Fibroblast of skin of left quadriceps (primary cell): ENCODE data around the gene RPS6KA5.
"Not testable (repeated sequence)": the region's sequence is repeated elsewhere in the genome, so short reads cannot be mapped to it uniquely, and the experiment has no call there.

Experiments used
- DNase-seq, 2 experiments: peaks; one replicate each; pipeline ENCODE4 v3.0.0-alpha.2; 2013; ENCODE audit warnings: low read depth in 2 of 2

The RPS6KA5 gene

GRCh38 chr14:91060351-91061055, at the start of gene RPS6KA5:
TSS of gene RPS6KA5 (minus strand) at chr14:91060641. CDS start at chr14:91060434, 207 bp downstream.
- peak; percentile 100 for DNase-seq

DNA sequence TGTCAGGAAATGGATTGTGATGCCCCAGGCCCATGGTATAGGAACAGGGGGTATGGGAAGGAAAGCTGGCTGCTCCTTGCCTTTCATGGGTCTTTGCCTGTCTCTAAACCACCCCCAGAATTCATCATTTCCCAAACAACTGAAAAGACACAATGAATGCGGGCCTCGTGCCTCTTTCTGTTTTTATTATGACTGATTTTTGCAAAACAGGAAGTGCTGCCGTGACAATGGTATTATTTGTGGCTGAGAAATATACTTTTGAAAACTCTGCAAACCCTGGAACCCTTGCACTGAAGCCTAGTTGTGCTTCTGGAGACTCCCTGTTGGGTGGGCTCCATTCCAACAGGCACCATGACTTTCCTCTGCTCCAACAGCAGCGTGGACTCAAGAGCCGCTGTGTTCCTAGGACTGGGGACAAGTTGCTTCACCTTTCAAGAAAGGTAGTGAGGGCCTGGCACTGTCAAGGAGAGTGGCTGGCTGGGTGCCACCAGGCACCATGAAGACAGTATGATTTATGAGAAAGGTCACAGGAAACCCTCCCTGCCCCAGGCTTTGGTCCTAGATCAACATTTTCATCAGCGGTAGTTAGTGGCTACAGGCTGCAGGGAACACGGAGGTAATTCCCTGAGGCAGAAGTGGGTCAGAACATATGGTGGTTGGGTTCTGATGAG, 48.6 kb upstream of the RPS6KA5 start:
- no peak for DNase-seq

GRCh38 chr14:91103116-91103515, 42.7 kb upstream of the RPS6KA5 start:
- no peak for DNase-seq

- no peak for DNase-seq
These were observed 39.7 kb upstream of the RPS6KA5 start for GRCh38 chr14:91100102-91100501.

GRCh38 chr14:91098591-91098990, 38.1 kb upstream of the RPS6KA5 start:
- DNase-seq: no peak

GRCh38 chr14:91097657-91098056, 37.2 kb upstream of the RPS6KA5 start:
- not testable (repeated sequence) for DNase-seq

DNA sequence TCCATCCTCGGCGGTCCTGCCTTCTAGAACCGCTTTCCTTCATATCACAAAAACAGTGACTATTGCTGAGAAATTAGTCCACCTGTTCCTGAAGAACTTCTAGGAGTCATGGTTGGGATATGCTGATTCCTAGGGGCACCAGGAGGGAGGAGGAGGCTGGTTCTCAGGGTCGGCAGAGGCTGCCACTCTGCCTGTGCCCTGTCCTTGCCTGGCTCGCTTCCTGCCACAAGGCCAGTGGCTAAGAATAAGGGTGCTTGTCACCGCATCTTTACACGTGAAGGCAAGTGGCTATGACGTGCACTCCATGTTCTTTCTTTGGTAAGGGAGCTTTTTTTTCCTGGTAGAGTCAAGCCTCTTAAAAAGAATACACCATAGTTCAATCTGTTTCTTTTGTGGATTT, 34.7 kb upstream of the RPS6KA5 start:
- no peak for DNase-seq

DNA sequence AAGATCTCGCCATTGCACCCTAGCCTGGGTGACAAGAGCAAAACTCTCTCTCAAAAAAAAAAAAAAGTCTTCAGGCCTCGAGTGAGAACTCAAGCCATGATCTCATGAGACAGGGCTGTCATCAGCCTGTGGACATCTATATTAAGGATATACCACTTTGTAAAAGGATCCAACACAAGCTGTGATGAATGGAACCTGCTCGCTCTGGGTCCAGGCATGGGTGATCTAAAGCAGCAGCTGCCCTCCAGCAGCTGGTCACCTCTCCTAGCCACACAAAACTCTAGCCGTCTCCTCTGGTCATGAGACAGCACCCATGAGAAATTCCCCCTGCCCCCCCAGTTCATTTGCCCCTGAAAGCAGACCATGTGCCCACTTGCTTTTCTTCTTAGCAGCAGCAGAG, 34.3 kb upstream of the RPS6KA5 start:
- DNase-seq: no peak

DNA sequence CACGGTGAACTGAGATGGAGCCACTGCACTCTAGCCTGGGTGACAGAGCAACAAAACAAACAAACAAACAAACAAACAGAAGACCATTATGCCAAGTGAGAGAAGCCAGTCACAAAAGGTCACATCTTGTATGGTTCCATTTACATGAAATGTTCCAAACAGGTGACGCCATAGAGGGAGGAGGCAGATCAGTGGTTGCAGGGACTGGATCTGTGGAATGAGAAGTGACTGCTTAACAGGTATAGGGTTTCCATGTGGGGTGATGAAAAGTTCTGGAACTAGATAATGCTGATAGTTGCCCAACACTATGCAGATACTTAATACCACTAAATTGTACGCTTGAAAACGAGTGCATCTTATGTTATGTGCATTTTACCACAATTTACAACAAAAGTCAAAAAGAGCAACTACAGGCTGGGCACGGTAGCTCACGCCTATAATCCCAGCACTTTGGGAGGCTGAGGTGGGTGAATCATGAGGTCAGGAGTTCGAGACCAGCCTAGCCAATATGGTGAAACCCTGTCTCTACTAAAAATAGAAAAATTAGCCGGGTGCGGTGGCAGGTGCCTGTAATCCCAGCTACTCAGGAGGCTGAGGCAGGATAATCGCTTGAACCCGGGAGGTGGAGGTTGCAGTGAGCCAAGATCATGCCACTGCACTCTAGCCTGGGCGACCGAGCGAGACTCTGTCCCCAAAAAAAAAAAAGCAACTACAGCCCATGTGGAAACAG, 33.5 kb upstream of the RPS6KA5 start:
- DNase-seq: not testable (repeated sequence)

GRCh38 chr14:91092073-91092472, 31.6 kb upstream of the RPS6KA5 start:
- DNase-seq: no peak

DNA sequence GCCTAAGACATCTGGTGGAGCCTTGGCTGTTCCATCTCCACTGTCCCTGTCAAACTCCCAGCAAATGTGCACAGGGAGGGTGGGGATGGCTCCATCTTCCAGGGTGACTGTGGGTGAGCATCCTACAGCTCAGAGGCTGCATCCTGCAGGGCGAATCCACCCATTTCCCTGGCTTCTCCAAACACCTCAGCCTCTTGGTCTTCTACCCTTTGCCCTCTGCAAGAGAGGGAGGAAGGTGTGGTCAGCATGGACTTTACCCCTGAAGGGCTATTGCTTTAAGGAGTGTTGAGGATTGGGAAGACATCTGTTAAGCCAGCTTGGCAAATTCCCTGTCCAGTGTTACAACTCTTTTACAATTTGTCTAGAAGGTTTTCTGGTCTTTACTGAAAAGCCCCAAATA, 30.3 kb upstream of the RPS6KA5 start:
- DNase-seq: no peak

DNA sequence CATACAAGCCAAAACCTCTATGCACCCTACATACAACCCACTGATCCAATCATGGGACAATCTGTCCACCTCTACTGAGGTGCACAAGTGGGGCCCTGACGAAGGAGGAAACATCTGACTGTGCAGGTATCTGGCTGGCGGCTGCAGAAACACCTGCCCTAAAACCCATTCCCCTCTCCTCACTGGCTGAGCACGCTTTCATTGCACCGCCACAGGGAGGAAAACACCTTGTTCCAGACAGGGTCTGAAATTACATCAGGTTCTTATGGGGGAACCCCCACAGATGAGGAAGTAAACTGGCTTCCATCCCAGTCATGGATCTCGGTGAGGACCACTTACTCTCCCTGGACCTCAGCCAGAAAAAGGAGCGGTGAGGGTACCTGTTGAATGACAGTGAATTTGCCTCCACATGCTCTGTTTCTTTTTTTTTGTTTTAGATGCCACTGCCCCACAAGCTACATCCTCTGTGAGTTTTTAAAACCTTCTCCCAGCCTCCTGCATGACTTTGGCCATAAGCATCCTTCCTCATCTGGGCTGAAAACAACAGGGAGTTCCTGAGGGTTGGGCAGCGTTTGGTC, 29.6 kb upstream of the RPS6KA5 start:
- no peak for DNase-seq

GRCh38 chr14:91088585-91089235, 28.3 kb upstream of the RPS6KA5 start:
- no peak for DNase-seq

DNA sequence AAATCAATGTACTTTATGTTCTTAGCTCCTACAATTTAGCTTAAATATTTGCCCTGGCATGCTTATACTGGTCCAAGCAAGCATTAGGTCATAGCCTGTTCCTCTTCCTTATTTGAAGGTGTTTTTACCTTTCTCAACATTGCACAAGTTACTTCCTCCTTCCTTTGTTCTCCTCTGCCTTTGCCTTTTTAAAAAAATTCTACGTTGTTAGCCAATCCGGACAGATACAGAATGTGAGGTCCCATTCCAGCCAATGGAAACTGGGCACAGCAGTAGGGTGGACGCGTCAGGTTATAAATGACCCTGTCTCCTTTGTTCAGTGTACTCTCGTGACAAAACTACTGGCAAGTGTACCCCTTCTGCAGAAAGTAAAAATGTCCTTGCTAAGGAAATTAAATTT, 27.0 kb upstream of the RPS6KA5 start:
- DNase-seq: not testable (repeated sequence)

- no peak for DNase-seq
These were observed 24.1 kb upstream of the RPS6KA5 start for GRCh38 chr14:91084516-91084915.

- no peak for DNase-seq
These were observed 21.8 kb upstream of the RPS6KA5 start for GRCh38 chr14:91082282-91082681.

DNA sequence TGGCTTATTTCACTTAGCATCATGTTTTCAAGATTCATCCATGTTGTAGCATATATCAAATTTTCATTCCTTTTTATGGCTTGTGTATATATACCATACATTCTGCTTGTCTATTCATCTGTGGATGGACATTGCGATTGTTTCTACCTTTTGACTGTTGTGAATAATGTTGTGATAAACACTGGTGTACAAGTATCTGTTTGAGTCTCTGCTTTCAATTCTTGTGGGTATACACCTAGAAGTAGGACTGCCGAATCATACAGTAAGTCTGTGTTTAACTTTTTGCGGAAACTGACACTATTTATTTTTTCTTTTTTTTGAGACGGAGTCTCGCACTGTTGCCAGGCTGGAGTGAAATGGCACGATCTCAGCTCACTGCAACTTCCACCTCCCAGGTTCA, 19.6 kb upstream of the RPS6KA5 start:
- no peak for DNase-seq

- no peak for DNase-seq
These were observed 17.8 kb upstream of the RPS6KA5 start for GRCh38 chr14:91078095-91078737.

GRCh38 chr14:91075553-91075952, 15.1 kb upstream of the RPS6KA5 start:
- DNase-seq: no peak

DNA sequence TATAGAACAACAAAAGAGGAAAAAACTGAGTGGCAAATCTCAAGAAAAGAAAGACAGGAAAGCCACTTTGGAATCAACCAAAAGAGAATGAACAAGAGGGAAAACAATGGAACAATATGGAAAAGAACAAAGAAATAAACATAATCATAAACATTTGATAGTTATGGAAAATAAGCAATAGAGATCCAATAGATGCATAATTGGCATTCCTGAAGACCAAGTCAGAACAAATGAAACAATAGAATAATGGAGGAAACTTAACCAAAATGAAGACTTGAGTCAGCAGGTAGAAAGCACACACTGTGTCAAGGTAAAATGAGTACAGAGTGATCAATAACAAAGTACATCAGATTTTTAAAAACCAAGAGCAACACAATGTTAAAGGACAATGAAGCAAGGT, 10.1 kb upstream of the RPS6KA5 start:
- DNase-seq: no peak

DNA sequence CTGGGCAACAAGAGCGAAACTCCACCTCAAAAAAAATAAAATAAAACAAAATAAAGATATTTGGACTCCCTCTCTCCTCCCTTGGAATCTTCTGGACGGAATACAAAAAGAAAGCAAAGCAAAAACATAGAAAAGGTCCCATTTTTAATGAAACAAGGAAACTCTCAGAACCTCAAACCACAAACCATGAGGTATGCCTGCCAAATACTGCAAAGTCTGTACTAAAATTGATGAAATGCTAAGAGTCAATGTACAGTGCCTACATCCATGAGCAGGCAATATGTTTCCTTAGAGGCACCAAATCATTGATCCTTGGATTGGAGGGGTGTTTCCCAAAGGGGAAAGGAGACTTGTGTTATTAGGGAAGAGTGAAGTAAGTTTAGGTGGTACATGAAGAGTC, 8.2 kb upstream of the RPS6KA5 start:
- no peak for DNase-seq
